ENCODE data around the gene CEMP1.
A peak's percentile ranks its signal among the peaks of the same experiment; 100 is the strongest.

The CEMP1 gene

DNA sequence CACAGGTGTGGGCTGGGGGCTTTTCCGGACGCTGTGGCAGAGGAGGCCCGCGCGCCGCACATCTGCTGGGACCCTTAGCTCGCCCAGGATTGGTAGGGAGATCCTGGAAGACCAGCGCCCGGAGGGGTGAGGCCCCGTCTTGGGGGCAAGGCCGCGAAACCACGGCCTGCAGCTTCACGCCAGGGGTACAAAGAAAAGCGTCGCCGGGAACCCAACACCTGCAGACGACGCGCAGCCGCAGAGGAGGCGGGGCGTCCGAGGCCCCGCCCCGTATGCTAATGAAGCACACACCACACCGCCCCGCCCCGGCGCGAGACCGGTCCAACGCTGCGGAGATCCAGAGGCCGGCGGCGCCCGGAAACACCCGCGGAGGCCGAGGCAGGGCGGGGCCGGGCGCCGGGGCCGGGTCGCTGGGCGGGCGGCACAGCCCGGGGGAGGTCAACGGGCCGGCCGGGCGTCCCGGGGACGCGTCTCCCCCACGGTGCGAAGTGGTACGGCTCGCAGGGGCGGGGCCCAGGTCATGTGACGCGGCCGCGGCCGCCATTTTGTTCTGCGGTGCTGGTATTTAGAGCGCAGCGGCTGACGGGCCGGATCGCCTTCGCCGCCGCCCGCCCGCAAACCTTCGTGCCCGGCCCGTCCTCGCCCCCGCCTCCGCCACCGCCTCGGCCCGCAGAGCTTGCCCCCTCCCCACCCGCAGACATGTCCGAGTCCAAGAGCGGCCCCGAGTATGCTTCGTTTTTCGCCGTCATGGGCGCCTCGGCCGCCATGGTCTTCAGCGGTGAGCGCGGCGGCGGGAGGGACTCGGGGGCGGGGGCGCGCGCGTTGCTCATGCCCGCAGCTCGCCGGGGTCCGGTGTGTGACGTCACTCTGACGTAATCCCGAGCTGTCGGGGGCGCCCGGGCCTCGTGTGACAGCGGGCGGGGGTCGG, 17.5 kb downstream of the CEMP1 start, which contains the start of gene ATP6V0C:
Gene ATP6V0C (plus strand): TSS at position 548 of the 928 bp plus-strand sequence. CDS start 152 bp downstream, at position 700.
- Histone ChIP-seq H3K9me3 (ENCODE audit: control insufficient read depth in 2 of 2, low read length in 2 of 2) (no peaks in the 10 kb centered on the region), H3K4me3 (ENCODE audit: low read length in 2 of 2) (peak within 1 kb of the TSS; percentile 83 to 90), H3K36me3 (ENCODE audit: control insufficient read depth in 2 of 2, insufficient read depth in 2 of 2, low read length in 2 of 2) (no peaks in the 10 kb centered on the region), H3K27ac (ENCODE audit: low read depth in 2 of 2, low read length in 2 of 2) (peak within 1 kb of the TSS; percentile 97 to 98), H3K9ac (ENCODE audit: low read depth in 1 of 2, low read length in 2 of 2) (peak within 1 kb of the TSS; percentile 85 to 95), H3K27me3 (ENCODE audit: control insufficient read depth in 2 of 2, insufficient read depth in 2 of 2, low read length in 2 of 2) (no peaks in the 10 kb centered on the region), H3K4me1 (ENCODE audit: control insufficient read depth in 2 of 2, insufficient read depth in 2 of 2, low read length in 2 of 2) (peaks cover 47 to 48% of the 10 kb centered on the region in 2 donors)

DNA sequence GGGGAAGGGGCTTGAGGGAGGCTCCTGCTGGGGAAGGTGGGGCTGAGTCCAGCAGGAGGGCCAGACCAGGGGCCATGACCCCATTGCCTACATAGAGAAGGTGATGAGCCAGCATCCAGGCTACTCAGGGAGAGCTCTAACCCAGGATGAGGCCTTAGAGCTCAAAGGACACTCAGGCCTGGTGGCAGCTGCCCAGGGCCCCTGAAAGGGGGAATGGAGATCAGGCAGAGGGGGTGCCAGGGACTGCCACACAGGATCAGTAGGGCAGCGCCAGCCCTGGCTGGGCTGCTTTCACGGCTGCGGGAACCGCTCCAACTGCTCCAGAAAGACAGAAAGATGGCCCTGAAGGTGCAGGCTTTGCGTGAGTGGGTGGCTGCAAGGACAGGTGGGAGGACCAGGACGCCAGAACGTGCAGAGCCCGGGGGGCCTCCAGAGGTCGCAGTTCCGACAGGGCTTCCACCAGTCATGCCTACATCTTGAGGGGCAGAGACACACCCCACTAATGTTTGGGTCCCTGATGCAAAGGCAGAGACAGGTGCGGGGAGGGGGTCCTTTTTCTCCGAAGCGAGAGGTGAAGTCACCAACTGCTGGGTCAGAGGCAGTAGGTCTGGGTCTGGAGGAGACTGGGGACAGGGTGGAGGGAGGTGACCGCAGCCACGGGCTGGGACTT, 18.3 kb downstream of the CEMP1 start:
- H3K4me3 ChIP-seq (ENCODE audit: low read length in 2 of 2), result peak overlapping the region; percentile 83 to 90
- peak overlapping the region; percentile 41 to 85 for H3K9ac ChIP-seq (ENCODE audit: low read depth in 1 of 2, low read length in 2 of 2)

GRCh38 chr16:2511996-2512734, 19.0 kb downstream of the CEMP1 start:
- H3K27ac ChIP-seq (ENCODE audit: low read depth in 2 of 2, low read length in 2 of 2), result peak overlapping the region in 1 of 2 donors; percentile 97
- no peaks in the 10 kb centered on the region for H3K36me3 ChIP-seq (ENCODE audit: control insufficient read depth in 2 of 2, insufficient read depth in 2 of 2, low read length in 2 of 2)
- H3K9me3 ChIP-seq (ENCODE audit: control insufficient read depth in 2 of 2, low read length in 2 of 2), result no peaks in the 10 kb centered on the region
- no peak overlapping the region for H3K9ac ChIP-seq (ENCODE audit: low read depth in 1 of 2, low read length in 2 of 2)
- H3K4me1 ChIP-seq (ENCODE audit: control insufficient read depth in 2 of 2, insufficient read depth in 2 of 2, low read length in 2 of 2), result peaks cover 35 to 36% of the 10 kb centered on the region in 2 donors
- H3K4me3 ChIP-seq (ENCODE audit: low read length in 2 of 2), result no peak overlapping the region
- H3K27me3 ChIP-seq (ENCODE audit: control insufficient read depth in 2 of 2, insufficient read depth in 2 of 2, low read length in 2 of 2), result no peaks in the 10 kb centered on the region

More for the DNA sequence above, 18.3 kb downstream of the CEMP1 start:
- Histone ChIP-seq H3K27me3 (ENCODE audit: control insufficient read depth in 2 of 2, insufficient read depth in 2 of 2, low read length in 2 of 2) (no peaks in the 10 kb centered on the region), H3K27ac (ENCODE audit: low read depth in 2 of 2, low read length in 2 of 2) (peak overlapping the region; percentile 97 to 98), H3K4me1 (ENCODE audit: control insufficient read depth in 2 of 2, insufficient read depth in 2 of 2, low read length in 2 of 2) (peaks cover 39 to 40% of the 10 kb centered on the region in 2 donors), H3K9me3 (ENCODE audit: control insufficient read depth in 2 of 2, low read length in 2 of 2) (no peaks in the 10 kb centered on the region), H3K36me3 (ENCODE audit: control insufficient read depth in 2 of 2, insufficient read depth in 2 of 2, low read length in 2 of 2) (no peaks in the 10 kb centered on the region)

- no peaks in the 10 kb centered on the region for H3K27me3 ChIP-seq (ENCODE audit: control insufficient read depth in 2 of 2, insufficient read depth in 2 of 2, low read length in 2 of 2)
- no peak overlapping the region for H3K4me3 ChIP-seq (ENCODE audit: low read length in 2 of 2)
- H3K27ac ChIP-seq (ENCODE audit: low read depth in 2 of 2, low read length in 2 of 2), result no peak overlapping the region
- peak overlapping the region in 1 of 2 donors; percentile 3 for H3K9ac ChIP-seq (ENCODE audit: low read depth in 1 of 2, low read length in 2 of 2)
- H3K36me3 ChIP-seq (ENCODE audit: control insufficient read depth in 2 of 2, insufficient read depth in 2 of 2, low read length in 2 of 2), result no peaks in the 10 kb centered on the region
- no peaks in the 10 kb centered on the region for H3K9me3 ChIP-seq (ENCODE audit: control insufficient read depth in 2 of 2, low read length in 2 of 2)
- H3K4me1 ChIP-seq (ENCODE audit: control insufficient read depth in 2 of 2, insufficient read depth in 2 of 2, low read length in 2 of 2), result peaks cover 26 to 27% of the 10 kb centered on the region in 2 donors
These were observed 19.9 kb downstream of the CEMP1 start for GRCh38 chr16:2511128-2511800.

- Histone ChIP-seq H3K36me3 (ENCODE audit: control insufficient read depth in 2 of 2, insufficient read depth in 2 of 2, low read length in 2 of 2) (no peaks in the 10 kb centered on the region), H3K9ac (ENCODE audit: low read depth in 1 of 2, low read length in 2 of 2) (no peak overlapping the region), H3K4me1 (ENCODE audit: control insufficient read depth in 2 of 2, insufficient read depth in 2 of 2, low read length in 2 of 2) (peaks cover 9 to 11% of the 10 kb centered on the region in 2 donors), H3K27ac (ENCODE audit: low read depth in 2 of 2, low read length in 2 of 2) (no peak overlapping the region), H3K4me3 (ENCODE audit: low read length in 2 of 2) (no peak overlapping the region), H3K27me3 (ENCODE audit: control insufficient read depth in 2 of 2, insufficient read depth in 2 of 2, low read length in 2 of 2) (no peaks in the 10 kb centered on the region), H3K9me3 (ENCODE audit: control insufficient read depth in 2 of 2, low read length in 2 of 2) (no peaks in the 10 kb centered on the region)
These were observed 22.3 kb downstream of the CEMP1 start for GRCh38 chr16:2508722-2509400.

GRCh38 chr16:2507665-2508064, 23.5 kb downstream of the CEMP1 start:
- no peak overlapping the region for H3K9ac ChIP-seq (ENCODE audit: low read depth in 1 of 2, low read length in 2 of 2)
- H3K4me3 ChIP-seq (ENCODE audit: low read length in 2 of 2), result no peak overlapping the region
- H3K27me3 ChIP-seq (ENCODE audit: control insufficient read depth in 2 of 2, insufficient read depth in 2 of 2, low read length in 2 of 2), result no peaks in the 10 kb centered on the region
- peaks cover 2 to 5% of the 10 kb centered on the region in 2 donors for H3K4me1 ChIP-seq (ENCODE audit: control insufficient read depth in 2 of 2, insufficient read depth in 2 of 2, low read length in 2 of 2)
- no peaks in the 10 kb centered on the region for H3K9me3 ChIP-seq (ENCODE audit: control insufficient read depth in 2 of 2, low read length in 2 of 2)
- H3K36me3 ChIP-seq (ENCODE audit: control insufficient read depth in 2 of 2, insufficient read depth in 2 of 2, low read length in 2 of 2), result no peaks in the 10 kb centered on the region
- peak overlapping the region; percentile 61 to 63 for H3K27ac ChIP-seq (ENCODE audit: low read depth in 2 of 2, low read length in 2 of 2)

- no peaks in the 10 kb centered on the region for H3K27me3 ChIP-seq (ENCODE audit: control insufficient read depth in 2 of 2, insufficient read depth in 2 of 2, low read length in 2 of 2)
- peaks cover 2 to 5% of the 10 kb centered on the region in 2 donors for H3K4me1 ChIP-seq (ENCODE audit: control insufficient read depth in 2 of 2, insufficient read depth in 2 of 2, low read length in 2 of 2)
- peak overlapping the region; percentile 61 to 63 for H3K27ac ChIP-seq (ENCODE audit: low read depth in 2 of 2, low read length in 2 of 2)
- no peaks in the 10 kb centered on the region for H3K9me3 ChIP-seq (ENCODE audit: control insufficient read depth in 2 of 2, low read length in 2 of 2)
- no peak overlapping the region for H3K9ac ChIP-seq (ENCODE audit: low read depth in 1 of 2, low read length in 2 of 2)
- no peaks in the 10 kb centered on the region for H3K36me3 ChIP-seq (ENCODE audit: control insufficient read depth in 2 of 2, insufficient read depth in 2 of 2, low read length in 2 of 2)
- no peak overlapping the region for H3K4me3 ChIP-seq (ENCODE audit: low read length in 2 of 2)
These were observed 24.1 kb downstream of the CEMP1 start for GRCh38 chr16:2507052-2507659.

DNA sequence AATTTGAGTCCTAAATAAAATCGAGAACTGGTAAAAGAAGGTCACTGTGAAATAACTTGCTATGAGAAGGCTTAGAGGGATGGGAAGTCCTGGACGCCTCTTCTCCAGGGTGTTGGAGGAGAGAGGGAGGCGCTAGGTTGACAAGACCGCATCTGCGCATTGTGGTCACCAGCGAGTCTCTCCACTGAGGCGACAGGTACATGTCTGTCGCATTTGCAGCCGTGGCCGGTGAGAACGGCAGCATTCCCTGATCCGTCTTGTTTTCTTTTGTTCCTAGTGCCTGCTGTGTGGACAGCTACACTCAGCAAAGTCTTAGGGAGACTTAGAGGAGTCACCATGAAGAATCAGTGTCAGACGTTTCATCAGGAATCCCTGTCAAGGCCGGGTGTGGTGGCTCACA, 25.5 kb downstream of the CEMP1 start:
- no peaks in the 10 kb centered on the region for H3K36me3 ChIP-seq (ENCODE audit: control insufficient read depth in 2 of 2, insufficient read depth in 2 of 2, low read length in 2 of 2)
- H3K27me3 ChIP-seq (ENCODE audit: control insufficient read depth in 2 of 2, insufficient read depth in 2 of 2, low read length in 2 of 2), result no peaks in the 10 kb centered on the region
- H3K9me3 ChIP-seq (ENCODE audit: control insufficient read depth in 2 of 2, low read length in 2 of 2), result no peaks in the 10 kb centered on the region
- no peak overlapping the region for H3K27ac ChIP-seq (ENCODE audit: low read depth in 2 of 2, low read length in 2 of 2)
- H3K9ac ChIP-seq (ENCODE audit: low read depth in 1 of 2, low read length in 2 of 2), result no peak overlapping the region
- no peak overlapping the region for H3K4me3 ChIP-seq (ENCODE audit: low read length in 2 of 2)
- peaks cover 2 to 10% of the 10 kb centered on the region in 2 donors for H3K4me1 ChIP-seq (ENCODE audit: control insufficient read depth in 2 of 2, insufficient read depth in 2 of 2, low read length in 2 of 2)
